ENCODE measurements around the gene PAX8.

GRCh38 chr2:113176696-113177355 is 101.9 kb downstream of the PAX8 start:
- TF ChIP-seq POLR2AphosphoS5 (IDR thresholded peaks at IDR 0.05) (no peak), POLR2A (IDR thresholded peaks at IDR 0.05) (no peak), CTCF (IDR thresholded peaks at IDR 0.05) (no peak)
